ENCODE measurements around the gene UTP25. TPM values are rescaled to one million over a fixed set of nuclear protein-coding genes. Genes with fewer than 3 reads are reported as not detected.

The UTP25 gene
- total RNA-seq, 1 donor from 2014 or later = 4.0 TPM

DNA sequence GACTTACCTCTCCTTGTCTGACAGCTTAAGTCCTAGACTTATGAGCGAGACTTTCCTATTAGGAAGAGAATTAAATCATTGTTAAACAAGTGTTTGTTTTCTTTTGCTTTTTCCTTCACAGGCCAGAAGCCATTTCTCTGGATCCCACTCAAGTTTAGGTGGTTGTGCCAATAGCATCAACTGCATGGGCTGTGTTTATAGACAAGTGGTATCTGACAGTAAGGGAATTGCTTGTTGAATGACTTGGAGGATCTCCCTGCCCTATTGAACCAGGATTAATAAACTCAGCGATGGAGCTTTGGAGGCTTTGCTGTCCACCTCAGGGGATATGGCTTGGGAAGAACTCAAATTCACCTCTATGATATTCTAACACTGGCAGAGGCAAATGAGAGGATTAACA, 43.7 kb downstream of the UTP25 start:
- DNase-seq (ENCODE audit: low read depth in 2 of 2) = no peak

GRCh38 chr1:209873067-209873799, 45.5 kb downstream of the UTP25 start:
- DNase-seq (ENCODE audit: low read depth in 2 of 2) = peak in 1 of 2 donors; percentile 68

DNA sequence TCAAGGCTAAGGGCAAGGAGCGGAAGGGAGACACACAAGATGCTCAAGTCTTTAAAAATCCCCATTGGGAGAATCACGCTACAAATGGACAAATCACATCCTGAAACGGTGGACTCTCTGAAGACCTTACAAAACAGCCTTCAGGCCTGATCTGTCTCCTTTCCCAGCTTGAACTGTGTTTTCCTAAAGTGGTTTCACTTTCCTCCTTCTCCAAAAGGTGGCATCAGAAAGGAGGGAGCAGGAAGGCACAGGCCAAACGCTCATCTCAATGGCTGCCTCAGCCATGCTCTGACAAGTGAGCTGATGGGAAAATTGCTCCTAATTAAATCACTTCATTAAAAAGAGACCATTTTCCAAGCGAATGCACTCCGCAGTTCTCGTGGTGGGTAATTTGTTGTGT, 47.7 kb downstream of the UTP25 start:
- DNase-seq (ENCODE audit: low read depth in 2 of 2) = peak in 1 of 2 donors; percentile 49

GRCh38 chr1:209876078-209876800, 48.5 kb downstream of the UTP25 start:
- DNase-seq (ENCODE audit: low read depth in 2 of 2) = no peak

DNA sequence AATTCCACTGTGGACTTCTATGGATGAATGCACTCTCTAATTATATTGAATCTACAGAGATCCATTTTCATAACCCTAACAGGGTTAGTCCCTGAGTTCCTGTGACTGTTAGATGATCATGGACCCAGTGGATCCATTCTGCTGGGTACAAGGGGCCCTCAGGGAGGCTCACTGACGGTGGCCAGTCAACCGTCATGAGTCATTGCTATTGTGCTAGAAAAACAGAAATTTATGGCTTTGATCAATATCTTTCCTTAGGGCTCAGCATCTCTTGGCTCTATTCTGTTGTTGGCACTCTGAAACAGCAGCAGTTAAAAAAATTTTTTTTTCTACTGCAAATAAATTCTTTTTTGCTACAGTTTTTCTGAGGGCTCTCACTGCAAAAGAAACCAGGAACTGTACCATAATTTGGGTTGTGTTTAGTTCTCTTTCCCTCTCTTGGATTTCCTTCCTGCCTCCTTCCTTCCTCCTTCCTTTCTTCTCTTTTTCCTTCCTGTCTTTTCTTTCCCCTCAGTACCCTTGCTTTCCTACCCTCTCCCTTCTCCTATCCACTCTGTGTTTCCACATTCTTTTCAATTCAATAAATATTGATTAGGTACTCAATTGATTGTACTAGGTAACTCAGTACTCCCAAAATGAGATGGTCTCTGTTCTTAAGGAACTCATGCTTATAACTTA, 49.5 kb downstream of the UTP25 start:
- peak in 1 of 2 donors; percentile 37 for DNase-seq (ENCODE audit: low read depth in 2 of 2)

DNA sequence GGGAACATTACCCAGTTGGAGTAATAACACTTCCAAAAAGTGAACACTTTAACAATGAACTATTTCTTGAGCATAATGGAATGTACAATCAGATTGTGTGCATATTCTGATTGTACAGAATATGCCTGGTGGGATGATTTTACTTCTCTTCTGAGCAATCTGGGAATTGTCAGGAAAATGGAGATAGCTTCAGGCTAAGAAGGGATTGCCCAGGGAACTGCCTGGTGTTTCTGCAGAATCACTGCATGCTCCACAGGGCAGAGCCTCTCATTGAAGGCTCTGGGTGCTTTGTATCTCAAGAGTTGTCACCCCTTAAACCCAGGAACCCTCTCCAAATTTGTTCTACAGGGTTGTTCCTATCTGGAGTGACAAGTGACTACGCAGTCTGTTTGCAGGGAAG, 51.2 kb downstream of the UTP25 start:
- DNase-seq (ENCODE audit: low read depth in 2 of 2) = no peak

- peak in 1 of 2 donors; percentile 77 for DNase-seq (ENCODE audit: low read depth in 2 of 2)
Observed at GRCh38 chr1:209879539-209879938, 51.8 kb downstream of the UTP25 start.

GRCh38 chr1:209880031-209880430, 52.3 kb downstream of the UTP25 start:
- no peak for DNase-seq (ENCODE audit: low read depth in 2 of 2)

DNA sequence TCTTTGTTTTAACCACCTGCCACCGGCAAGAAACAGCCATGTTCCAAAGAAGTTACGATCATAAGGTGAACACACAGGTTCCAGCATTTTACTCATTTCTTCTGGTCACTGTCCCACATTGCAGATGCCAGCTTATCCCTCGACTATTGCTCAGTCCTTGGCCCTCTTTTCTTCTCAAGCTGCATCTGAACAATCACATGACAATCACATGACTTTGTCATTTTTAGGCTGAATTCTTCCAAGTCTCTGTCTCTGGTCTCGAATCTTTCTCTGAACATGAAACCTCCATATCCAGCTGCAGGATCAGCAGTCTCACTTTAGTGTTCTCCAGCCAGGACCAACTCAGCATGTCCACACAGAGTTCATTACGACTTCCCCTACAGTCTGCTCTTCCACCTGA, 53.8 kb downstream of the UTP25 start:
- DNase-seq (ENCODE audit: low read depth in 2 of 2) = no peak

- no peak for DNase-seq (ENCODE audit: low read depth in 2 of 2)
Observed at GRCh38 chr1:209882286-209882685, 54.5 kb downstream of the UTP25 start.

DNA sequence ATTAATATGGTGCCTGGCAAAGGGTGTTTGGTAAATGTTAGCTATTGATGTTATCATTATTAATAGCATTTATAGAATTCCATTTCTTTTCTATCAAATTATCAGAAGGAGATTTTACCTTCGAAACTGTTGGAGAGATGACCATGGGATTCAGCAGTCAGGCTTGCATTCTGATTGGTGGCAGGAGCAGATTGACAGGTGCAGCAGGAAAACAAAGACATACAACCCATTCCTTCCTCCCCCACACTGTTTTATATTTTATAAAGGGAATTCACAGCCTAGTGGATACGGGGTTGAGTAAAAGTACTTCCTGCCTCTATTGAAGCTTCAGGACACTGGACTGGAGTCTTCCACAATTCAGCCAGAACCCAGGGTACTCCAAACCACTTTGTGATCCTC, 55.2 kb downstream of the UTP25 start:
- DNase-seq (ENCODE audit: low read depth in 2 of 2) = peak in 1 of 2 donors; percentile 51

GRCh38 chr1:209883341-209883971, 55.7 kb downstream of the UTP25 start:
- peak in 1 of 2 donors; percentile 84 for DNase-seq (ENCODE audit: low read depth in 2 of 2)

GRCh38 chr1:209884249-209884648, 56.5 kb downstream of the UTP25 start:
- peak in 1 of 2 donors; percentile 47 for DNase-seq (ENCODE audit: low read depth in 2 of 2)

GRCh38 chr1:209884665-209885117, 56.9 kb downstream of the UTP25 start:
- DNase-seq (ENCODE audit: low read depth in 2 of 2) = peak in 1 of 2 donors; percentile 98

DNA sequence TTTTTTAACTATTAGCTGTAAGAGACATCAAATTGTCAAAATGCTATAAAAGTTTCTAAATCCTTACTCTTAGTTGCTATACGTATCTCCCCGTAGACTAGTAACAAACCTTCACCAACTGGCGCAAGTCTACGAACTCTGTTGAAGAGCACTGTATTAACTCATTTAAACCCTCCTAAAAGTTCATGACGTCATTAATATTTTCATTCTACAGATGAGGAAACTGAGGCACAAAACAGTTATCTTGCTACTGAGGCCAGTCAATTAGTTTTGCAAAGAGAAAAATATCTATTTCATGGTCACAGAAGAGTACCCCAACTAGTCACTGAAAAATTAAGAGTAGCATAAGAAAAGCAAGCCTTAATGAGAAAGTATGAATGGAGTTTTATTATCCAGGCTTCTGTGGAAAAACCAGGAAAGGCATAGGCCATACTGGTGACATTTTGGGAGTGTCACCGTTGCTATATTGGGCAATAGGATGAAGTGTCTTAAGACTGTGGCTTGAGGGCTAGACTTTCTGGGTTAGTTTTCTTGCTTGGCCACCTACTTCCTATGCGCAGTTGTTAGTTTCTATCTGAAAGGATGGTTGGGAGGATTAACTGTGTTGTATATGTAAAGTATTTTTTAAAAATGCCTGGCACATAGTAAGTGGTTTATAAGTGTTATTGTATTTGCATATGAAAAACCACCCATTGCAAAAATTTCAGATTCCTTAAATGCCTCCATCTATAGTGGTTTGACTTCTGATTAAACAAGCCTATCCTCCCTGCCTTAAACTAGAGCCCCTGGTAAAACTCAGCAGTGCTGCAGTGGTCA, 57.8 kb downstream of the UTP25 start:
- DNase-seq (ENCODE audit: low read depth in 2 of 2) = no peak

DNA sequence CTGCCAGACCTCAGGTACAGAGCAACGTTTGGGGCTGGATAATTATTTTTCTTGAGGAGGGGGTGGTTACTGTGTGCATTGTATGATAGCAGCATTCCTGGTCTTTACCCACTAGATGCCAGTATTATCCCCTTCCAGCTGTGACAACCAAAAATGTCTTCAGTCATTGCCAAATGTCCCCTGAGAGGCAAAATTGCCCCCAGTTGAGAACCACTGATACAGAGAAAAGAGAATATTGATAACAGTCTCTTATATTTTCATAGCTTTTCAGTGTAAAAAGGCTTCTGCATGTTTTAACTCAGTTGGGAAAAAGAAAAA, 58.4 kb downstream of the UTP25 start:
- DNase-seq (ENCODE audit: low read depth in 2 of 2) = peak in 1 of 2 donors; percentile 46

DNA sequence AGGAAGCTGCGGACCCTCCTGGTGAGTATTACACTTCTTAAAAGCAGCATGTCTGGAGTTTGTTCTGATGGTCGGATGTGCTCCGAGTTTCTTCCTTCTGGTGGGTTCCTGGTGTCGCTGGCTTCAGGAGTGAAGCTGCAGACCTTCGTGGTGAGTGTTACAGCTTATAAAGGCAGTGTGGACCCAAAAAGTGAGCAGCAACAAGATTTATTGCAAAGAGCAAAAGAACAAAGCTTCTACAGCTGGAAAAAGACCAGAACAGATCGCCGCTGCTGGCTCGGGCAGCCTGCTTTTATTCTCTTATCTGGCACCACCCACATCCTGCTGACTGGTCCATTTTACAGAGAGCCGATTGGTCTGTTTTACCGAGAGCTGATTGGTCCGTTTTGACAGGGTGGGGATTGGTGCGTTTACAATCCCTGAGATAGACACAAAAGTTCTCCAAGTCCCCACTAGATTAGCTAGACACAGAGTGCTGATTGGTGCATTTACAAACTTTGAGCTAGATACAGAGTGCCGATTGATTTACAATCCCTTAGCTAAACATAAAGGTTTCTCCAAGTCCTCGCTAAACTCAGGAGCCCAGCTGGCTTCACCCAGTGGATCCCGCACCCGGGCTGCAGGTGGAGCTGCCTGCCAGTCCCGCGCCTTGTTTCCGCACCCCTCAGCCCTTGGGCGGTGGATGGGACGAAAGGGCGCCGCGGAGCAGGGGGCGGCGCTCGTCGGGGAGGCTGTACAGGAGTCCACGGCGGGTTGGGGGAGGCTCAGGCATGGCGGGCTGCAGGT, 60.7 kb downstream of the UTP25 start:
- peak in 1 of 2 donors; percentile 0 for DNase-seq (ENCODE audit: low read depth in 2 of 2)

DNA sequence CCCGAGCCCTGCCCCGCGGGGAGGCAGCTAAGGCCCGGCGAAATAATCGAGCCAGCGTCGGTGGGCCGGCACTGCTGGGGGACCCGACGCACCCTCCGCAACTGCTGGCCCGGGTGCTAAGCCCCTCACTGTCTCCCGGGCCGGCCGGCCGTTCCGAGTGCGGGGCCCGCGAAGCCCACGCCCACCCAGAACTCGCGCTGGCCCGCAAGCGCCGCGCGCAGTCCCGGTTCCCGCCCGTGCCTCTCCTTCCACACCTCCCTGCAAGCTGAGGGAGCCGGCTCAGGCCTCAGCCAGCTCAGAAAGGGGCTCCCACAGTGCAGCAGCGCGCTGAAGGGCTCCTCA, 61.3 kb downstream of the UTP25 start:
- DNase-seq (ENCODE audit: low read depth in 2 of 2) = no peak

DNA sequence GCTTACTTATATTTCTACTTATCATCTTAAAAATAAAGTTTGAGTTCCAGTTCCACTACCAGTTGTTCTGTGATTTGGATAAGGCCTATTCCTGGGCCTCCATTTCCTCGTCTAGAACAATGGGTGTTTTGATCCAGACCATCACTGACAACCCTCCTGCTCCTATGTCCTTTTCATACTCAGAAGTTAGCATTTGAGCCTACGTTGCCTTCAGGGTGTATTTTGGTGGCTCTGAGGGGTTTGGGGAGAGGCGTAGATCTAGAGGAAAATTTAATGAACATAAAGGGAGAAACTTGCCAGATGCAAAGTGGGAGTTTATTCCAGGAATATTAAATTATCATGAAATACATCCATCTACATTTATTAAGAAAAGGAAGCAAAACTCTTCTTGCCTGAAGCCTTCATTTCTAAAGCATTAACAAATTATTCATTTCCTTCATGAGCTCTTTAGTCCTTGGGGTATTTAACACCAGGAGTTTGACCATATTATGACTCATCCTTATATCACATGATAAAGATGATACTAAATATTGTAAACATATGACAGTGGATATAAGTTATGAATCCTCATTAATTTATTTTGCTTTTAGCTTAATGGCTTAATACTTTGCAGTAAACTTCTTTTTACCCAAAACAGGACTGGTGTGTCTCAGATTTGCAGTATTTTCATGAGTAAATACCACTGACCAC, 63.0 kb downstream of the UTP25 start:
- DNase-seq (ENCODE audit: low read depth in 2 of 2) = peak in 1 of 2 donors; percentile 39

DNA sequence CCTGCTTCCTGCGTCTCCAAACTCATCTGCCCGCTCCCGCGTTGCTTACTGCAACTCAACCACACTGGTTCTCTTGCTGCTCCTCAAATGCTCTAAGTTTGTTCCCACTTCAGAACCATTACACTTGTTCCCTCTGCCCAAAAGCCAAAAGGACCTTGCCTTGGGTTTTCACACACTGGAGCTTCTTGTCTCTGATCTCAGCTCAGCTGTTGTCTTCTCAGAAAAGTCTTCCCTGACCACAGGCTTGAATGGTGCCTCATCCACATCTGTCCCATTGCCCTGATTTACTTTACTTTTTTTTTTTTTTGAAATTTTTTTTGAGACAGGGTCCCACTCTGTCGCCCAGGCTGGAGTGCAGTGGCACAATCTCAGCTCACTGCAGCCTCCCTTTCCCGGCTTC, 66.0 kb downstream of the UTP25 start:
- DNase-seq (ENCODE audit: low read depth in 2 of 2) = peak in 1 of 2 donors; percentile 0
